GM18499 (cell line): ENCODE results near the gene APPBP2.

Experiments used
- ATAC-seq: cut with Tn5 transposase; IDR thresholded peaks from one replicate; pipeline ENCODE4 v1.9.1; 2021; ENCODE audit warnings: moderate number of reproducible peaks; ENCODE audit not compliant: insufficient read depth, unreplicated experiment

Gene APPBP2

DNA sequence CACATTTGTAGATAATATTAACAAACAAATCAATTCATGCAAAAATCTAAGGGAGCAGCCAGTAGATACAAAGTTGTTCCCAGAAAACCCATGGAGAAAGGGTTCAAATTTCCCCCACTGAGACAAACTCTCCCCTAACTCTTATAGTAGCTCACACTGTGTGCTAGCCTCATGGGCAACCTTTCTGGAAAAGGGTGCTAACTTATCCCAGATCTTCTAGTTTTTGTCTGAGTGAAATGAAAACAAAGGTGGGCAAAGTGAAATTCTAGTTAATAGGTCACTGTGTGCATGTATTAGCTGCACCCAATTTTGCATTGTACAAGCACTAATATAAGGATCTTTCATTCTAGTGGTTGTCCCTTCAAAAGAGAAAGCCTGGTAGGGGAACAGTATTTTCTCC is 124.2 kb downstream of the APPBP2 start:
- no peak for ATAC-seq

- ATAC-seq = no peak
These were observed 127.6 kb downstream of the APPBP2 start for GRCh38 chr17:60398227-60398959.

GRCh38 chr17:60396412-60396811 is 129.6 kb downstream of the APPBP2 start:
- ATAC-seq = no peak

- ATAC-seq = no peak
These were observed 130.5 kb downstream of the APPBP2 start for GRCh38 chr17:60395508-60396065.

GRCh38 chr17:60393840-60394723 is 132.0 kb downstream of the APPBP2 start:
- no peak for ATAC-seq
